ENCODE measurements around the gene CTXND1. TPM values are rescaled to one million over a fixed set of nuclear protein-coding genes. Genes with fewer than 3 reads are reported as not detected.

CTXND1 gene
- total and polyA plus RNA-seq, 12 donors: 0.11 to 8.3 (median 1.8) TPM

- ATAC-seq (no peak), DNase-seq (no peak)
- no peaks in the 10 kb centered on the region for H3K9me3 ChIP-seq
- H3K27ac ChIP-seq: no peak overlapping the region
- H3K4me3 ChIP-seq: no peak overlapping the region
- intact Hi-C loops (cut with DNase I): loop anchor here in 1 of 10 donors (10.0 kb wide), 1 partner anchor 63 kb away; no protein-coding TSS in a partner anchor
- no peak for TF ChIP-seq CTCF (IDR thresholded peaks at IDR 0.05)
- WGBS, 2 donors: 25 to 27% methylated on average over 3 of the region's 3 CpGs
- no peaks in the 10 kb centered on the region for H3K36me3 ChIP-seq
- no peaks in the 10 kb centered on the region for H3K4me1 ChIP-seq
- peaks cover 0 to 37% (median 4%) of the 10 kb centered on the region in 7 donors for H3K27me3 ChIP-seq
Observed at GRCh38 chr15:80267658-80268057, 15.6 kb upstream of the CTXND1 start.

GRCh38 chr15:80266745-80267144 lies 14.7 kb upstream of the CTXND1 start:
- WGBS, 2 donors: 82 to 87% methylated on average over 4 of the region's 4 CpGs

GRCh38 chr15:80266113-80266512 lies 14.1 kb upstream of the CTXND1 start:
- DNase-seq: no peak
- Histone ChIP-seq H3K9me3 (no peaks in the 10 kb centered on the region), H3K36me3 (no peaks in the 10 kb centered on the region), H3K27me3 (peaks cover 0 to 37% (median 4%) of the 10 kb centered on the region in 7 donors), H3K27ac (no peak overlapping the region), H3K4me3 (no peak overlapping the region), H3K4me1 (no peaks in the 10 kb centered on the region)
- ATAC-seq: no peak
- no peak for TF ChIP-seq CTCF (IDR thresholded peaks at IDR 0.05)
- intact Hi-C loops (cut with DNase I): loop anchor here in 1 of 10 donors (10.0 kb wide), 1 partner anchor 61 kb away; no protein-coding TSS in a partner anchor
- 65 to 66% methylated on average over 3 of the region's 3 CpGs for WGBS, 2 donors

More at GRCh38 chr15:80266745-80267144, 14.7 kb upstream of the CTXND1 start:
- DNase-seq (no peak), ATAC-seq (no peak)
- TF ChIP-seq CTCF (IDR thresholded peaks at IDR 0.05): no peak
- H3K9me3 ChIP-seq: no peaks in the 10 kb centered on the region
- intact Hi-C loops (cut with DNase I): loop anchor here in 1 of 10 donors (10.0 kb wide), 1 partner anchor 62 kb away; no protein-coding TSS in a partner anchor
- H3K27ac ChIP-seq: no peak overlapping the region
- no peaks in the 10 kb centered on the region for H3K36me3 ChIP-seq
- no peak overlapping the region for H3K4me3 ChIP-seq
- no peaks in the 10 kb centered on the region for H3K4me1 ChIP-seq
- H3K27me3 ChIP-seq: peaks cover 0 to 37% (median 4%) of the 10 kb centered on the region in 7 donors

- ATAC-seq (no peak), DNase-seq (no peak)
- Histone ChIP-seq H3K4me3 (no peak overlapping the region), H3K9me3 (no peaks in the 10 kb centered on the region), H3K27me3 (peaks cover 0 to 45% (median 9%) of the 10 kb centered on the region in 7 donors), H3K4me1 (no peaks in the 10 kb centered on the region), H3K36me3 (no peaks in the 10 kb centered on the region), H3K27ac (no peak overlapping the region)
- 83 to 89% methylated on average over 3 of the region's 3 CpGs for WGBS, 2 donors
- intact Hi-C loops (cut with DNase I): loop anchor here in 1 of 10 donors (10.0 kb wide), 1 partner anchor 60 kb away; no protein-coding TSS in a partner anchor
- no peak for TF ChIP-seq CTCF (IDR thresholded peaks at IDR 0.05)
Observed at GRCh38 chr15:80265021-80265420, 13.0 kb upstream of the CTXND1 start.
